GM12878 (cell line): ENCODE measurements around the gene VAT1. TPM values are rescaled to one million over a fixed set of nuclear protein-coding genes. Genes with fewer than 3 reads are reported as not detected.

Source experiments
- ATAC-seq: fragments of 200-7000 bp; cut with Tn5 transposase; 3 replicates; pipeline ENCODE4 v1.9.1; 2020; ENCODE audit warnings: mild to moderate bottlenecking, moderate library complexity
- BruUV-seq: library from RNA; stranded (reverse); fragments of 400-500 nt; replicated peaks from 2 replicates; lab custom pipeline; 2021; lab: Mats Ljungman, UMichigan
- CTCF ChIA-PET: fragments of 300-600 bp; sonication (Branson Sonifier 250); formaldehyde crosslinking; extraction: SDS; loops from one replicate; lab custom pipeline; 2021; ENCODE audit warnings: inconsistent platforms; lab: Yijun Ruan, JAX
- POLR2A ChIA-PET: fragments of 350-600 bp; formaldehyde crosslinking; extraction: SDS; loops from one replicate; lab custom pipeline; 2021; ENCODE audit warnings: inconsistent platforms; lab: Charles Lee
- RAD21 ChIA-PET: fragments of 300-600 bp; sonication (Branson Sonifier 250); formaldehyde crosslinking; loops from one replicate; lab custom pipeline; 2023; ENCODE audit warnings: antibody characterized with exemption; ENCODE audit not compliant: unreplicated experiment; lab: Charles Lee
- SMC1A ChIA-PET: fragments of 300-600 bp; sonication (Branson Sonifier 250); formaldehyde crosslinking; loops from one replicate; lab custom pipeline; 2023; ENCODE audit not compliant: unreplicated experiment, uncharacterized antibody; lab: Charles Lee
- DNase-seq: peaks from one replicate; pipeline ENCODE4 v3.0.0-alpha.2; 2011; ENCODE audit warnings: low read depth, low spot score
- FAIRE-seq: peaks from 3 replicates; lab custom pipeline; 2011; peaks lifted over from hg19 to GRCh38; lab: Jason Lieb, UNC
- H2AFZ ChIP-seq: 2 replicates; pipeline ENCODE4 v1.6.0; 2011; ENCODE audit warnings: low read depth, low read length, control low read depth; ENCODE audit not compliant: control insufficient read depth
- H3K27ac ChIP-seq: 2 replicates; pipeline ENCODE4 v1.5.1; 2011; ENCODE audit warnings: control low read depth; ENCODE audit not compliant: control insufficient read depth, insufficient read depth
- H3K27me3 ChIP-seq, 2 experiments: replicated peaks in 1 of 2; 2 replicates each; pipeline versions ENCODE4 v1.6.0 to v1.6.1; 2011; ENCODE audit warnings: low read length in 1 of 2; ENCODE audit not compliant: control insufficient read depth in 2 of 2, insufficient read depth in 2 of 2
- H3K36me3 ChIP-seq, 2 experiments: 2 replicates each; pipeline ENCODE4 v1.5.1; 2011; ENCODE audit warnings: low read length in 1 of 2; ENCODE audit not compliant: control insufficient read depth in 2 of 2, insufficient read depth in 2 of 2
- H3K4me1 ChIP-seq: 2 replicates; pipeline ENCODE4 v1.6.1; 2011; ENCODE audit warnings: mild to moderate bottlenecking, low read length, moderate library complexity, mixed read lengths; ENCODE audit not compliant: control insufficient read depth, insufficient read depth
- H3K4me2 ChIP-seq: 2 replicates; pipeline ENCODE4 v1.6.0; 2011; ENCODE audit warnings: control low read depth; ENCODE audit not compliant: control insufficient read depth, insufficient read depth
- H3K4me3 ChIP-seq: fragments of 200-600 bp; sonication (generic); 2 replicates; pipeline ENCODE4 v1.5.1; 2016
- H3K79me2 ChIP-seq: 2 replicates; pipeline ENCODE4 v1.6.0; 2011; ENCODE audit warnings: low read length; ENCODE audit not compliant: control insufficient read depth, insufficient read depth
- H3K9ac ChIP-seq: 2 replicates; pipeline ENCODE4 v1.8.0; 2011; ENCODE audit warnings: low read length, control low read depth, mixed read lengths; ENCODE audit not compliant: control insufficient read depth, insufficient read depth
- H3K9me3 ChIP-seq: replicated peaks from 3 replicates; pipeline ENCODE4 v1.5.1; 2011; ENCODE audit warnings: mild to moderate bottlenecking, low read length; ENCODE audit not compliant: control insufficient read depth, insufficient read depth
- H4K20me1 ChIP-seq: 2 replicates; pipeline ENCODE4 v1.6.0; 2011; ENCODE audit not compliant: control insufficient read depth, insufficient read depth
- BMI1 ChIP-seq: fragments of 450-650 bp; IDR thresholded peaks from 2 replicates; pipeline ENCODE4 v1.6.1; 2016; ENCODE audit warnings: mild to moderate bottlenecking, moderate library complexity, borderline replicate concordance
- CBX5 ChIP-seq: sonication (generic); IDR thresholded peaks from 2 replicates; pipeline ENCODE4 v1.6.1; 2016; ENCODE audit warnings: low read depth, moderate library complexity, mild to moderate bottlenecking, inconsistent platforms
- EED ChIP-seq: sonication (generic); IDR thresholded peaks from 2 replicates; pipeline ENCODE4 v1.6.1; 2016; ENCODE audit warnings: antibody characterized with exemption, low read depth
- HDAC2 ChIP-seq: fragments of 200-600 bp; sonication (generic); IDR thresholded peaks from 2 replicates; pipeline ENCODE4 v1.6.1; 2017
- NR2C2 ChIP-seq: IDR thresholded peaks from 2 replicates; pipeline ENCODE4 v1.6.1; 2011; ENCODE audit warnings: borderline replicate concordance, low read depth; ENCODE audit not compliant: control insufficient read depth, insufficient read length
- PAX5 ChIP-seq: IDR thresholded peaks from 2 replicates; pipeline ENCODE4 v1.6.1; 2011; ENCODE audit warnings: low read depth, low read length, borderline replicate concordance
- SIN3A ChIP-seq: IDR thresholded peaks from 2 replicates; pipeline ENCODE4 v1.6.1; 2012; ENCODE audit warnings: low read depth, low read length, improper control_type of control experiment
- SMAD1 ChIP-seq: fragments of 450-650 bp; IDR thresholded peaks from 2 replicates; pipeline ENCODE4 v1.6.1; 2018; ENCODE audit warnings: mild to moderate bottlenecking, low read depth; ENCODE audit not compliant: partially characterized antibody
- SP1 ChIP-seq: IDR thresholded peaks from one replicate; pipeline ENCODE4 v1.6.1; 2011; ENCODE audit warnings: low read depth, low read length
- SREBF1 ChIP-seq: IDR thresholded peaks from 2 replicates; pipeline ENCODE4 v1.6.1; 2012; ENCODE audit warnings: mild to moderate bottlenecking, low read length
- TARDBP ChIP-seq: IDR thresholded peaks from 2 replicates; pipeline ENCODE4 v1.6.1; 2016; ENCODE audit warnings: borderline replicate concordance
- TBL1XR1 ChIP-seq: IDR thresholded peaks from 2 replicates; pipeline ENCODE4 v1.6.1; 2012; ENCODE audit warnings: low read depth, low read length, improper control_type of control experiment
- TCF7 ChIP-seq: IDR thresholded peaks from 2 replicates; pipeline ENCODE4 v1.6.1; 2014; ENCODE audit warnings: antibody characterized with exemption, borderline replicate concordance
- ZBED1 ChIP-seq: IDR thresholded peaks from 2 replicates; pipeline ENCODE4 v1.6.1; 2016; ENCODE audit warnings: borderline replicate concordance
- ZNF622 ChIP-seq: fragments of 450-650 bp; IDR thresholded peaks from 2 replicates; pipeline ENCODE4 v1.6.1; 2017; ENCODE audit warnings: mild to moderate bottlenecking, inconsistent platforms
- WGBS: methylation state at CpG from one replicate; pipeline ENCODE4 v1.1.6; 2016; ENCODE audit warnings: low lambda C conversion rate; ENCODE audit not compliant: insufficient replicate concordance, insufficient coverage; ENCODE audit errors: missing lambda C conversion rate; 5-methylcytosine and 5-hydroxymethylcytosine counted together
- in situ Hi-C: fragments of 300-500 bp; cut with MboI; formaldehyde crosslinking; loops from 9 replicates; pipeline ENCODE4 v1.14.3; 2018; ENCODE audit warnings: mixed read lengths
- intact Hi-C: fragments of 100-400 bp; cut with micrococcal nuclease; formaldehyde crosslinking; loops from one replicate; pipeline ENCODE4 v1.14.2; 2022; ENCODE audit not compliant: unreplicated experiment
- polyA plus RNA-seq, 11 experiments: library from polyadenylated mRNA; depleted of rRNA in 4 of 11; unstranded in 6 of 11; stranded (reverse) in 5 of 11; fragments of >200 nt; fragmentation: Nextera tagmentation in 4 of 11; fragmentation: Illumina TruSeq in 1 of 11; extraction: Ambion mirVana in 4 of 11; extraction: Trizol in 1 of 11; gene quantifications; 1 replicate in 1 of 11; 2 replicates in 10 of 11; pipeline versions ENCODE4 v1.2.1 to v1.2.3, GENCODE V29; 2011 to 2016; ENCODE audit warnings: inconsistent platforms in 2 of 11, missing spikeins in 2 of 11, low read depth in 1 of 11
- total RNA-seq, 4 experiments: library from RNA; depleted of rRNA in 3 of 4; stranded (reverse); fragments of >200 nt in 3 of 4; fragmentation: Illumina TruSeq in 1 of 4; extraction: Trizol in 1 of 4; gene quantifications; 2 replicates each; pipeline versions ENCODE4 v1.2.1 to v1.2.3, GENCODE V29; 2013 to 2021
- TF ChIP-seq, protein P1 (sequence below): fragments of 450-650 bp; IDR thresholded peaks from 2 replicates; pipeline ENCODE4 v1.6.1; 2016; ENCODE audit warnings: mild to moderate bottlenecking

VAT1 gene
- total and polyA plus RNA-seq, 10 of the 15 experiments (the other 5 are each of a cell fraction or from before 2014, with no cell fraction given): 5.0 to 19.8 (median 8.2) TPM

DNA sequence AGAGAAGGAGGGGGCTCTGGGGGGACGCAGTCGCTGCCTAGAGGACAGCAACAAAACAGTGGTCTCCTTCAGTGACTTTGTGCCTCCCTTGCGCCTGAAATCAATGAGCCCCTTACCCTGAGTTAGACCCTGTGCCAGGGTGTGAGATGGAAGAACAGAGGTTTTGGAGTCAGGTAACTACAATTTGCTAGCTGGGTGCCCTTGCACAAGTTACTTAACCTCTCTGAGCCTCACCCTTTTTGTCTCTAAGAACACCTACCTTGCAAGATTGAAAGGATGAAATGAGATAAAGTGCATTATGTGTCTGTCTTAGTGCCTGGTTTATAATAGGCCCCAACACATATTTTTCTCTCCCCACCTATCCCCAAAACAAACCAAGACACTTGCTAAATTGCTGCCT, 12.7 kb upstream of the VAT1 start:
- Histone ChIP-seq H3K9me3 (no peaks in the 10 kb centered on the region), H3K36me3 (no peaks in the 10 kb centered on the region), H4K20me1 (no peaks in the 10 kb centered on the region), H3K4me1 (no peaks in the 10 kb centered on the region), H3K9ac (no peak overlapping the region), H3K27ac (no peak overlapping the region), H3K27me3 (no peaks in the 10 kb centered on the region), H3K4me2 (no peak overlapping the region), H3K4me3 (no peak overlapping the region), H3K79me2 (no peaks in the 10 kb centered on the region), H2AFZ (no peak overlapping the region)
- ATAC-seq (no peak), DNase-seq (no peak), FAIRE-seq (no peak)
- ChIA-PET CTCF (no interaction called here), SMC1A (no interaction called here), POLR2A (no interaction called here), RAD21 (no interaction called here)
- 93% methylated on average over 3 of the region's 3 CpGs for WGBS
- no TSS peak for BruUV-seq
- no peak for TF ChIP-seq TBL1XR1
- in situ Hi-C loops (no loop called here), intact Hi-C loops (no loop called here)

DNA sequence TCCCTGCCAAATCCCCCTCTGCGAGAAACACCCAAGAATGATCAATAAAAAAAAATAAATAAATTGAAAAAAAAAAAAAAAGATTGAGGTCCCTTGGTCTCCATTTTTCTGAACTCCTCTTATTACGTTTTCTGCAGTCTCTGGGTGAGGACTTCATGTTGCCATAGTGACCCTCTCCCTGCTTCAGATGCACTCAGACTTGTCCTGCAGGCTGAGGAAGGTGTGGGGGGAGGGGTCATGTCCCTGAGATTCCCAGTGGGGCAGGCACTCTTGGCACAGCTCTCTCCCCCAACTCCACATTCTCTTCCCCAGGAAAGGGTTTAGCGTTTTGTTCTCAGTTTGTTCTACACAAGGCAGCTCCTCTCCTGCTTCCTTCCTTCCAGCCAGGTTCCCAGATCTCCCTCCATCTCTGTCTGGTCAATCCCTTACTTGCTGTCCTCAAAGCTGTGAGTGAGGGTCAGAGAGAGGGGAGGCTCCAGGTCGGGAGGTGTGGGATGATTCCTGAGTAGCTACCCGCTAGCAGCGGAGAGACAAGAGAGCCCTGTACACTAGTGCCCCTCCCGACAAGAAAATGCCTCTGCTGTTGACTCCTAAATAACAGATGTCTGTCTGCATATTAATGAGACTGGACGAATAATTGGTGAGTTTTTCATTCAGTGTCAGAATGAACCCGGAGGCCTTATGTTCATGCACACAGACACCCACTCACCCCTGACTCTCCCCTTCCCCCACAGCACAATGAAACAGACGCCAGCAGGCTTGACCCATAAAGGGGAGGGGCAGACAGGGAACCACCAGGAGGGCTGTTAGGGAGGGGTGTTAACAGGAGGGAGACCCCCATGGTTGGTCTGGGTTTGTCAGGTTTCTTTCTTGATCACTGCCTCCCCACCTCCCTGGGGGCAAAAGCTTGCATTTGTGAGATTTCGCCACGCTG, 12.0 kb upstream of the VAT1 start:
- Histone ChIP-seq H3K9ac (no peak overlapping the region), H4K20me1 (no peaks in the 10 kb centered on the region), H2AFZ (no peak overlapping the region), H3K4me1 (no peaks in the 10 kb centered on the region), H3K27ac (no peak overlapping the region), H3K79me2 (no peaks in the 10 kb centered on the region), H3K4me3 (no peak overlapping the region), H3K4me2 (no peak overlapping the region), H3K36me3 (no peaks in the 10 kb centered on the region), H3K9me3 (no peaks in the 10 kb centered on the region), H3K27me3 (no peaks in the 10 kb centered on the region)
- TF ChIP-seq SP1 (no peak), SIN3A (no peak), HDAC2 (no peak), SMAD1 (no peak), EED (no peak), SREBF1 (no peak), TCF7 (no peak), ZNF622 (no peak), TARDBP (no peak), BMI1 (no peak), PAX5 (no peak), ZBED1 (no peak), CBX5 (no peak), NR2C2 (no peak)
- TF ChIP-seq, protein P1, sequence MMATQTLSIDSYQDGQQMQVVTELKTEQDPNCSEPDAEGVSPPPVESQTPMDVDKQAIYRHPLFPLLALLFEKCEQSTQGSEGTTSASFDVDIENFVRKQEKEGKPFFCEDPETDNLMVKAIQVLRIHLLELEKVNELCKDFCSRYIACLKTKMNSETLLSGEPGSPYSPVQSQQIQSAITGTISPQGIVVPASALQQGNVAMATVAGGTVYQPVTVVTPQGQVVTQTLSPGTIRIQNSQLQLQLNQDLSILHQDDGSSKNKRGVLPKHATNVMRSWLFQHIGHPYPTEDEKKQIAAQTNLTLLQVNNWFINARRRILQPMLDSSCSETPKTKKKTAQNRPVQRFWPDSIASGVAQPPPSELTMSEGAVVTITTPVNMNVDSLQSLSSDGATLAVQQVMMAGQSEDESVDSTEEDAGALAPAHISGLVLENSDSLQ: no peak
- BruUV-seq: no TSS peak
- 55% methylated on average over 11 of the region's 12 CpGs for WGBS
- RAD21 ChIA-PET: no interaction called here
- FAIRE-seq: no peak
- SMC1A ChIA-PET: no interaction called here
- POLR2A ChIA-PET: interaction anchor here (0.5 to 0.6 kb wide), 2 partner anchors 10 to 63 kb away, joined by 3 to 5 read pairs; no protein-coding TSS in a partner anchor
- intact Hi-C loops (no loop called here), in situ Hi-C loops (no loop called here)
- no peak for DNase-seq
- ATAC-seq: no peak
- CTCF ChIA-PET: no interaction called here
